GM18870 (cell line): ENCODE results near the gene SOX15.

Experiments
- ATAC-seq: cut with Tn5 transposase; IDR thresholded peaks from one replicate; pipeline ENCODE4 v1.9.1; 2021; ENCODE audit warnings: moderate library complexity; ENCODE audit not compliant: unreplicated experiment

The SOX15 gene

DNA sequence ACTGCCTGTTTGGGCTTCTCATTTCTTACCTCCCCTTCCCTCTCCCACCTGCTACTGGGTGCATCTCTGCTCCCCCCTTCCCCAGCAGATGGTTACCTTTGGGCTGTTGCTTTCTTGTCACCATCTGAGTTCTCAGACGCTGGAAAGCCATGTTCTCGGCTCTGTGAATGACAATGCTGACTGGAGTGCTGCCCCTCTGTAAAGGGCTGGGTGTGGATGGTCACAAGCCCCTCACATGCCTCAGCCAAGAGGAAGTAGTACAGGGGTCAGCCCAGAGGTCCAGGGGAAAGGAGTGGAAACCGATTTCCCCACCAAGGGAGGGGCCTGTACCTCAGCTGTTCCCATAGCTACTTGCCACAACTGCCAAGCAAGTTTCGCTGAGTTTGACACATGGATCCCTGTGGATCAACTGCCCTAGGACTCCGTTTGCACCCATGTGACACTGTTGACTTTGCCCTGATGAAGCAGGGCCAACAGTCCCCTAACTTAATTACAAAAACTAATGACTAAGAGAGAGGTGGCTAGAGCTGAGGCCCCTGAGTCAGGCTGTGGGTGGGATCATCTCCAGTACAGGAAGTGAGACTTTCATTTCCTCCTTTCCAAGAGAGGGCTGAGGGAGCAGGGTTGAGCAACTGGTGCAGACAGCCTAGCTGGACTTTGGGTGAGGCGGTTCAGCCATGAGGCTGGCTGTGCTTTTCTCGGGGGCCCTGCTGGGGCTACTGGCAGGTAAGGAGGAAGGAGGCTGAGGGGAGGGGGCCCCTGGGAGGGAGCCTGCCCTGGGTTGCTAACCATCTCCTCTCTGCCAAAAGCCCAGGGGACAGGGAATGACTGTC, 10.7 kb downstream of the SOX15 start, which contains the start of gene CD68:
Gene CD68, plus strand, starts transcription at position 638 of the 833 bp plus-strand sequence. Its CDS starts 40 bp downstream, at position 678.
- no peak for ATAC-seq

DNA sequence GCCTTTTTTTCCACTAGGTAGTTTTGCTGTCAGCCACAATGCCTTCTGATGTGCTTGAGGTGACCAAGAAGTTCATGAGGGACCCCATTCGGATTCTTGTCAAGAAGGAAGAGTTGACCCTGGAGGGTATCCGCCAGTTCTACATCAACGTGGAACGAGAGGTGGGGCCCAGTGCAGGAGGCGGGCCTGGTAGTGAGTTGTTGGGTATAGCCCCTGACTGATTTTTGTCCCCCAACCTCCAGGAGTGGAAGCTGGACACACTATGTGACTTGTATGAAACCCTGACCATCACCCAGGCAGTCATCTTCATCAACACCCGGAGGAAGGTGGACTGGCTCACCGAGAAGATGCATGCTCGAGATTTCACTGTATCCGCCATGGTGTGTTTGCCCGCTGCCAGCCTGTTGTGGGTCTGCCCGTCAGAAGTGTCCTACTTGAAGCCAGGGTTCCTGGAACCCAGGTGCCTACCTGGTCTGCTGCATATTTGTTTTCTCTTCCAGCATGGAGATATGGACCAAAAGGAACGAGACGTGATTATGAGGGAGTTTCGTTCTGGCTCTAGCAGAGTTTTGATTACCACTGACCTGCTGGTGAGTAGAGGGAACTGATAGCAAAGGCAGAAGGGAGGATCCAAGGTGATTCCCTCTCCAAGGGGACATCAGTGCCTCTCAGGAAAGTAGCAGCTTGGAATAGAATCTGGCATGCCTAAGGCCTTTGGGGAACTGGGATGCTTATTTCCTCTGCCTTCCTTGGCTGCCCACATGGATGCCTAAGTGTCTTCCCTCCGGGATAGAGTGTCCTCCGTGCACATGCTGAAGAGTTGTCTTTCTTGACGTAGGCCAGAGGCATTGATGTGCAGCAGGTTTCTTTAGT, 12.3 kb downstream of the SOX15 start:
- ATAC-seq: no peak

DNA sequence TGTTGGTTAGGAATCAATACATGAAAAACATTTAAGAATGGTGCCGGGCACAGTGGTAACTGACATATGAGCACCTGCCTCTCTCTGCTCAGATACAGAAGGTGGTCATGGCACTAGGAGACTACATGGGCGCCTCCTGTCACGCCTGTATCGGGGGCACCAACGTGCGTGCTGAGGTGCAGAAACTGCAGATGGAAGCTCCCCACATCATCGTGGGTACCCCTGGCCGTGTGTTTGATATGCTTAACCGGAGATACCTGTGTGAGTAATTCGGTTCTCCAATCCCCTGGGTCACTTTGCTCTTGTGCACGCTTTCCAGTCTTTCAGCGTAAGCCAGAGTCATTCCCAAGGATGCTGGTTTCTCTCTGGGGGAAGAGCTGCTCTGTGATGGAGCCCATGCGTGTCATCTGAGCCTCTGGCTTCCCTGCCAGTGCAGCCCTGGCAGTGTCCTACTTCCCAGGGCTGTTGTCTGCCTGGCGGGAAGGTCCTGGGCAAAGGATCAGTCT, 13.4 kb downstream of the SOX15 start:
- no peak for ATAC-seq

DNA sequence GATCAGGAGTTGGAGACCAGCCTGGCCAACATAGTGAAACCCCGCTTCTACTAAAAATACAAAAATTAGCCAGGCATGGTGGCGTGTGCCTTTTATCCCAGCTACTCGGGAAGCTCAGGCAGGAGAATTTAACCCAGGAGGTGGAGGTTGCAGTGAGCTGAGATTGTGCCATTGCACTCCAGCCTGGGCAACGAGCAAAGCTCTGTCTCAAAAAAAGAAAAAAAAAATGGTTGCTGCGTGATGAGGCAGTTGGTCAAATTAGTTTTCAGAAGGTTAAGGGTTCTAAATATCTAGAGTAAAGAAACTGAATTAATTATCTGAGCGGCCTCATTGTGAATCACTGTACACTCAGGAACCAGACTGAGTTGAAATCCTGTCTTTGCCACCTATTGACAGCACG, 13.9 kb downstream of the SOX15 start:
- no peak for ATAC-seq

DNA sequence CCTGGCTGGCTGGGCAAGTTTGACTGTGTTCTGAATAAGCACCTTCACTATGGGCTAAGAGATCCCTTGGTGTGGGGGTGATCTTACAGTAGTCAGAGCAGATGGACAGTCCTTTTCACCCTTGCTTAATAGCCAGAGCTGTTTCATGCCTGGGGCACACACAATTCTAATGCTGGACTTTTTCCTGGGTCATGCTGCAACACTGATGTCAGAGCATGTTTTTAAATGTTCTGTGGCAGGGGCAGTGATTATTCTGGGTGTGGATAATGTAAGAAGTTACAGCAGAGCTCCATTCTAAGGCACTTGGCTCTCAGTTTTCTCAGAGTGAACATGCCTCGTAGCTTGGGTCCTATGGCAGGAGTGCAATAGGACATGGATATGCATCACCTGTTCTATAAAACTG, 14.4 kb downstream of the SOX15 start:
- no peak for ATAC-seq

DNA sequence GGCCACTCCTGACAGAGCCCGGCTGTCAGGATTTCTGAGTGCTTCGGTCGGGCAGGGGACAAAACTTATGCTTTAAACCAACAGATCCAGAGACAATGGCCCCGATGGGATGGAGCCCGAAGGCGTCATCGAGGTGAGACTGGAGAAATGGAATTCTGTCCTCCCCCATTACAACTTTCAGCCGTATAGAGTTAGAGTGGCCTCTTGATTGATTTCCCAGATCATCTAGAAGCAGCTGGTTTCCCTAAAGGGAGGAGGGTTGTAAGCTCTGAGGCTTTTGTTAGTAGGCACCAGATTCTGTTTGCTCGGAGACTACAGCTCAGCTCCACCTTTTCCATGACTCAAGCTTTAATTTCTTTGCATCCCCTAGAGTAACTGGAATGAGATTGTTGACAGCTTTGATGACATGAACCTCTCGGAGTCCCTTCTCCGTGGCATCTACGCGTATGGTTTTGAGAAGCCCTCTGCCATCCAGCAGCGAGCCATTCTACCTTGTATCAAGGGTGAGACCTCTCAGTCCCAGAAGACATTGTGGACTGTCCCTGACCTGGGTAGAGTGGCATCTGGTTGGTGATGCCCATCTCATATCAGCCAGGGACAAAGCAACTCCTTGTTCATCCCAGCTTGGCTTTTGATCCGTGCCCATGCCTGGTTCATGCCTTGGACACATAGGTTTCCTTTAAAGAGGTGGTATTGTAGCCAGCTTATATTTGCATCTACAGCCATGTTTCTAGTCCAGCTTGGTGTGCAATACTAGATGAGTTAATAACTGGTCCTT, 15.5 kb downstream of the SOX15 start:
- no peak for ATAC-seq

DNA sequence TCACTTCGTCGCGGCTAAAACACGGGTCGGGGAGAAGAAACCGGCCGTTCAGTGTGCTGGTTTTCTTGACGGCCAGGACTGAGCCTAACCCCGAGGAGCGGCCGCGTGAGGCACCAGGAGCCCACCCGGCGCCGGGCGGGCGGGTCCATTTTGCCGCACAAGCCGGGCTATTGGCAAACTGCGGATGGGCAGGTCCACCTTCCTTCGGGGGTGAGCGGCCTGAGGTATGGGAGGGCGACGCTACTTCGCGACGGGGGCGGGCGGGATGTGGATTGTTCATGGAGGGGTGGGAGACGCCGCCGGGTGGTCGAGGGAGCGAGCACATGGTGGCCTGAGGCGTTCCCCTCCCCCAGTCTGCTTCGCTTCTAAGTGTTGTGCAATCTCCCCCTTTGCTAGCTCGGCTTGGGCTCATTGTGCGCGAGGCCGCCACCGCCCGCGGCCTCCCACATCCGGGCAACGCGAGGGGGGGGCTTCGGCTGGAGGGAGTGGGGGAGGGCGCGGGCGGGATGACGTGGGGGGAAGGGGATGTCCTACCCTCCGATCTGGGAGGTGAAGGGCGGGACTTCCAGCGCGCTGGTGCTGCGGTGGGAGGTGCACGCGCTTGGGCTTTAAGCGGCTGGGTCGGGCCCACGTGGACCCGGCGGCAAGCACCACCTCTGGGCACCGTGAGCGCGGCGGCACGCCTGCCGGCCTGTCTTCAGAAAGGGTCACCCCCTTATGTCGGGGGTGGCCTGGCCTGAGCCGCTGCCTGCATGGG, 16.4 kb downstream of the SOX15 start:
- no peak for ATAC-seq

DNA sequence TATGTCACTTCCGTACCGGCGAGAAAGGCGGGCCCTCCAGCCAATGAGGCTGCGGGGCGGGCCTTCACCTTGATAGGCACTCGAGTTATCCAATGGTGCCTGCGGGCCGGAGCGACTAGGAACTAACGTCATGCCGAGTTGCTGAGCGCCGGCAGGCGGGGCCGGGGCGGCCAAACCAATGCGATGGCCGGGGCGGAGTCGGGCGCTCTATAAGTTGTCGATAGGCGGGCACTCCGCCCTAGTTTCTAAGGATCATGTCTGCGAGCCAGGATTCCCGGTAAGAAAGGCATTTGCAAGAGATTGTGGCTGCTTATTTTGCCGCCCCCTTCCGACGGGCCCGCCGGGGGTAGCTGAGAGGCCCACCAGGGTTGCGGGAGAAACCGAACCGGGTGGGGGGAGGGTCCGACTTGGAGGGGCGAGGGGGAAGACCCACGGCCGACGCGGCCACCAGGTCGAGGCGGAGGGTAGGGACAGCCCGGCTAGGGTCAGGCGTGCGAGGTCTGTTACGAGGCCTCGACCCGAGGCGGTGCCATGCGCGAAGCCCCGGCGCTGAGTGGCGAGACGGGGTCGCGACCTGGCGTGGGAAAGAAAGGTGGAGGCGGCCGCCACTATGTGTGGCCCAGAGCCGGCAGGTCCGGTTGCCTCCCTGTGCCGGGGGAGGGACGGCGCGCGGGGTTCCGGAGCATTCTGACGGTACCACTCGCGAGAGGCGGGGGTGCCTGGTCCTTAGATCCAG, 17.1 kb downstream of the SOX15 start:
- peak; percentile 90 for ATAC-seq

DNA sequence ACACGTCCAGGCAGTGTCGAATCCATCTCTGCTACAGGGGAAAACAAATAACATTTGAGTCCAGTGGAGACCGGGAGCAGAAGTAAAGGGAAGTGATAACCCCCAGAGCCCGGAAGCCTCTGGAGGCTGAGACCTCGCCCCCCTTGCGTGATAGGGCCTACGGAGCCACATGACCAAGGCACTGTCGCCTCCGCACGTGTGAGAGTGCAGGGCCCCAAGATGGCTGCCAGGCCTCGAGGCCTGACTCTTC, 17.6 kb downstream of the SOX15 start:
- no peak for ATAC-seq

DNA sequence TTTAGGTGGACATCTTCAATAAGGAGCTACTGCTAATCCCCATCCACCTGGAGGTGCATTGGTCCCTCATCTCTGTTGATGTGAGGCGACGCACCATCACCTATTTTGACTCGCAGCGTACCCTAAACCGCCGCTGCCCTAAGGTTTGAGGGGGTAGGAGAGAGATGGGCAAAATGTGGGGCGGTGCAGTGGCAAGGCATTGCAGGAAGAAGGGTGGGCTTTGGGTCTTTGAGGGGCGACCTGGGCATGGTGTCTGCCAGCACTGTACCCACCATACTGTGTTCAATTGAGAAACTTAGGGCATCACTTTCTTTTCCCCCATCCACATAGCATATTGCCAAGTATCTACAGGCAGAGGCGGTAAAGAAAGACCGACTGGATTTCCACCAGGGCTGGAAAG, 19.5 kb downstream of the SOX15 start:
- ATAC-seq: no peak

DNA sequence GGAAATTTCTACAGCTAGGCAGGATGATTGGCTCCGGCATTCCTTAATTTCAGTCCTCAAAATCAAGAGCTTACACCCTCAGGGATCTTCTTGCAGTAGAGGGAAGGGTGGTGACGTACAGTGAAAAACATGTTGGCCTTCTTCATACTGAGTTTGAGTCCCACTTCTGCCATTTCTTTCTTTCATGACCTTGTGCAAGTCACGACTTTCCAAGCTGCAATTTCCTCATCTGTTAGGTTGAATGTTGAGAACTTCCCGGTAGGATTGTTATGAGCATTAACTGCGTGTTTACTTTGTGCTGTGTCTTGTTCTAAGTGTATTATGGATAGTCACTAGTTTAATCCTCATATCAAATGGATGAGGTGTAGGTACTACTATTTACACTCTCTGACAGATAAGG, 20.3 kb downstream of the SOX15 start:
- no peak for ATAC-seq

DNA sequence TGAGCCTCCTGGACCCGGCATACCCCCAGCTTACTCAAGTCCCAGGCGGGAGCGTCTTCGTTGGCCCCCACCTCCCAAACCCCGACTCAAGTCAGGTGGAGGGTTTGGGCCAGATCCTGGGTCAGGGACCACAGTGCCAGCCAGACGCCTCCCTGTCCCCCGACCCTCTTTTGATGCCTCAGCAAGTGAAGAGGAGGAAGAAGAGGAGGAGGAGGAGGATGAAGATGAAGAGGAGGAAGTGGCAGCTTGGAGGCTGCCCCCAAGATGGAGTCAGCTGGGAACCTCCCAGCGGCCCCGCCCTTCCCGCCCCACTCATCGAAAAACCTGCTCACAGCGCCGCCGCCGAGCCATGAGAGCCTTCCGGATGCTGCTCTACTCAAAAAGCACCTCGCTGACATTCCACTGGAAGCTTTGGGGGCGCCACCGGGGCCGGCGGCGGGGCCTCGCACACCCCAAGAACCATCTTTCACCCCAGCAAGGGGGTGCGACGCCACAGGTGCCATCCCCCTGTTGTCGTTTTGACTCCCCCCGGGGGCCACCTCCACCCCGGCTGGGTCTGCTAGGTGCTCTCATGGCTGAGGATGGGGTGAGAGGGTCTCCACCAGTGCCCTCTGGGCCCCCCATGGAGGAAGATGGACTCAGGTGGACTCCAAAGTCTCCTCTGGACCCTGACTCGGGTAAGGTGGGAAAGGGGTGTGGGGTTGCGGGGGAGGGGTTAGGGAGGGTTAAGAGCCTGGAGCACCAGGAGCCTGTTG, 26.6 kb downstream of the SOX15 start:
- ATAC-seq: no peak

DNA sequence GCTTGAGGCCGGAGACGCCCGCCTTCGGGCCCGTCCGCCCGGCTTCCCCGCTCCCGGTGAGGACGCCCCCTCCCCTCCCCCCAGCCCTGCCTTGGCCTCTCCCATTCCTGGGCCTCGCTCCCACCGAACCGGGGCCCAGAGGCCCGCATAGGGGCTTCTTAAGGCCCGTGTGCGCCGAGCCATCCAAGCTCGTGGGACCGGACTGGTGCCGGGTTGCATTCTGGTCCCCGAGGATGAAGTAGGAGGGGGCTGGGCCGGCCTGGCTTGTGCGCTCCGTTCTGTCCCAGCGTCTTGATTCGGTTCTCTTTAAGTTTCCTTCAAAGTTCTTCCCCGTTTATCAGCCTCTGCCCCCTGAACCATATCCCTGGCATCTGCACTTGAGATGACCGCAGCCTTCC, 27.7 kb downstream of the SOX15 start:
- no peak for ATAC-seq

DNA sequence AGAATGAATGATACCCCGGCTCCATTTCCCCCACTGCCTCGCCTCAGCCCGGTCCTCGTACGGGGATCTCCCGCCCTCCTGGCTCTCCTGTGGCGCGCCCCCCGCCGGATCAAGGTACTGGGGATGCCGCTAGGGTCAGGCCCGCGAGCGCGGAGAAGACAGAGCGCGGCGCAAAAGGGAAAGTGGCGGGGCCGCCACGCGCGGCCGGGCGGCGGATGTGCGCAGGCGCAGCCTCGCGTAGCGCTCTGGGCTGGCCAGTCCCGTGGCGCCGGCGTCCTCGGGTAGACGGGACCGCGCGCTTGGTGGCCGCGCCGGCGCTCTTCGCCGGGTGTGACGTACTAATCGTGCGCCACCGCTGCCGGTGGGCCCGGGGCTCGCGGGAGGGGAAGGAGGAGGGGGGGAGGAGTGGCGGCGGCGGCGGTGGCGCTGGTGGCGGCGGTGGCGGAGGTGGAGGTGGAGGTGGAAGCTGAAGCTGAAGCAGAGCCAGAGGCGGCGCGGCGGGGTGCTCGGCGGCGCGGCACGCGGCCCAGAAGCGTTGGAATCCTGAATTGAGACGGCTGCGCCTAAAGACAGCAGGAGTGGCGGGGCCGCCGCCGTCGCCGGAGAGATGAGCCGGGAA, 28.2 kb downstream of the SOX15 start, which contains the start of gene SENP3:
Gene SENP3, plus strand, starts transcription at position 331 of the 619 bp plus-strand sequence. CDS start 1,158 bp downstream, outside the sequence.
- no peak for ATAC-seq

DNA sequence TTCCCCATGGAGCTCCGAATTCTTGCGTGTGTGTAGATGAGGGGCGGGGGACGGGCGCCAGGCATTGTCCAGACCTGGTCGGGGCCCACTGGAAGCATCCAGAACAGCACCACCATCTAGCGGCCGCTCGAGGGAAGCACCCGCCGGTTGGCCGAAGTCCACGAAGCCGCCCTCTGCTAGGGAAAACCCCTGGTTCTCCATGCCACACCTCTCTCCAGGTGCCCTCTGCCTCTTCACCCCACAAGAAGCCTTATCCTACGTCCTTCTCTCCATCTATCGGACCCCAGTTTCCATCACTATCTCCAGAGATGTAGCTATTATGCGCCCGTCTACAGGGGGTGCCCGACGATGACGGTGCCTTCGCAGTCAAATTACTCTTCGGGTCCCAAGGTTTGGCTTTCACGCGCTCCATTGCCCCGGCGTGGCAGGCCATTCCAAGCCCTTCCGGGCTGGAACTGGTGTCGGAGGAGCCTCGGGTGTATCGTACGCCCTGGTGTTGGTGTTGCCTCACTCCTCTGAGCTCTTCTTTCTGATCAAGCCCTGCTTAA, 28.8 kb downstream of the SOX15 start:
- ATAC-seq: peak; percentile 49

DNA sequence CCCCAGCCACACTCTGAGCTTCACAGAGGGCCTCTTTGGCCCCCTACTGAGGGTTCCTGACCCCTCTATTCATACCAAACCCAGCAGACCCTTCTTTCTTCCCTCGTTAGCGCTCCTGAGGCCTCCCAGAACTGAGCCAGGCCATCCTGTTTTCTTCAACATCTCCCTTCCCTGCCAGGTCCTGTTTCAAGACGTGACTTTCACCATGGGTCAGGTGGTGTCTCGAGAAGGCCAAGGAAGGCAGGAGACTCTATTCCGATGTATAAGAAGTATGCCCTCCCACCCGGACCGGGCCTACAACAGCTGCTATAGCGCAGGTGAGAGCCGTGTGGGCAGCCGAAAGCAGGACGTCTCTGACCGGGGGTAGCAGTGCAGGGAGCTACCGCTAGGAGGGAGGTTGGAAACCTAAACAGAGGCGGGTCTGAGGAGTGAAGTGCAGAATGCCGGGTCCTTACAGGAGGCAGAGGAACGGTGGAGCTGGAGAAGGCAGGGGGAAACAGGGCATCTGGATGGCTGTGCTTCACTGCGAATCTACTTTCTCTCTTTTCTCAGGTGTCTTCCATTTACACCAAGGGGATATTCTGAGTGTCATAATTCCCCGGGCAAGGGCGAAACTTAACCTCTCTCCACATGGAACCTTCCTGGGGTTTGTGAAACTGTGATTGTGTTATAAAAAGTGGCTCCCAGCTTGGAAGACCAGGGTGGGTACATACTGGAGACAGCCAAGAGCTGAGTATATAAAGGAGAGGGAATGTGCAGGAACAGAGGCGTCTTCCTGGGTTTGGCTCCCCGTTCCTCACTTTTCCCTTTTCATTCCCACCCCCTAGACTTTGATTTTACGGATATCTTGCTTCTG, 29.5 kb downstream of the SOX15 start:
- ATAC-seq: no peak
